Hematopoietic multipotent progenitor cell (in vitro differentiated cells): ENCODE data around the gene CST7. TPM values are rescaled to one million over a fixed set of nuclear protein-coding genes. Genes with fewer than 3 reads are reported as not detected.

Experiments used
- DNase-seq, 3 donors: peaks; one replicate each; pipeline ENCODE4 v3.0.0-alpha.2; 2011 to 2015; ENCODE audit warnings: low read depth in 2 of 3, low spot score in 2 of 3
- total RNA-seq: library from RNA; depleted of rRNA; stranded (reverse); fragments of >200 nt; gene quantifications from one replicate; pipeline ENCODE4 v1.2.3, GENCODE V29; 2012

Gene CST7
- total RNA-seq, 1 donor = 18.6 TPM

DNA sequence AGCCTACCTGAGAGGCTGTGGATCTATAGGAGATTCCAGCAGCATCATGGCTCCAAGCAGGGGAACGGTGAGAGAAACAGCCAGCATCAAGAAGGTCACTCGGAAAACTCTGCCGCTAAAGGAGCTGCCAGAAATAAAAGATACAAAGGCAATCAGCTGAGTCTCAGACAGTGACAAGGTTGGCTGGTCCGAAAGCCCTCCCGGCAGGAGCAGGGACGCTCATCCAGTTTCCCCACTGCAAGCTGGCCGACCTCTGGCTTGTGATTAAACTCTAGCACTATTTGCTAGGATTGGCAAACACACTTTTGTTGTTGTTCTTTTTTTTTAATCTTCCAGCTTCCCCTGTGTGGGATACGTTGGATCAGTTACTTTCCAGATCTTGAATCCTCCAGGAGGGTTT lies 34.8 kb downstream of the CST7 start:
- DNase-seq = no peak

DNA sequence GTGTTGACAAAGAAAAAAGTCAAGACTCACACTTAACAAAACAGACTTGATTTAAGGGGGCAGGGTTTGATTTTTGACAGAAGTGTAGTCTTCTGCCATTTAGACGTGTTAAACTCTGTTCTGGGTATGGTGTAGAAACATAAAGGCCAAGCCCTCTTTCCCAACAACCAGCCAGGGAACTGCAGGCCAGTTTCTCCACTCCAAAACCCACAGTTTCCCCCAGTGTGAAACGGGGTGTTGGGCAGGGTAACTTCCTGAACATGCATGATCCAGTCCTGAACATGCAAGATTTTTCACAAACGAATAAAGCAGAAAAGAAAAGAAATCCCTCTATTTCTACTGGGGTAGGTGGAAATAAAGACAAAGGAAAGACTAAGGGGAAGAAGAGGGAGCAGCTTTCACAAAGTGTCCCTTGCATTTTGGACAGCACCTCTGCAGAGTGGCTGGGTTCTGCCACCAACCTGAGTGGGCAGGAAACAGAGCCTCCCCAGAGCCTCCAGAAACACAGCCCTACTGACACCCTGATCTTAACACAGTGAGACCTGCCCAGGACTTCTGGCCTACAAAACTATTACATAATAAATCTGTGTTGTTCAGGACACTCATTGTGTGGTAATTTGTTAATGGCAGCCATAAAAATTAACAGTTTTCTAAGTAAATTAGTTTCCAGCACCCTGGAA lies 36.0 kb downstream of the CST7 start:
- DNase-seq = no peak

DNA sequence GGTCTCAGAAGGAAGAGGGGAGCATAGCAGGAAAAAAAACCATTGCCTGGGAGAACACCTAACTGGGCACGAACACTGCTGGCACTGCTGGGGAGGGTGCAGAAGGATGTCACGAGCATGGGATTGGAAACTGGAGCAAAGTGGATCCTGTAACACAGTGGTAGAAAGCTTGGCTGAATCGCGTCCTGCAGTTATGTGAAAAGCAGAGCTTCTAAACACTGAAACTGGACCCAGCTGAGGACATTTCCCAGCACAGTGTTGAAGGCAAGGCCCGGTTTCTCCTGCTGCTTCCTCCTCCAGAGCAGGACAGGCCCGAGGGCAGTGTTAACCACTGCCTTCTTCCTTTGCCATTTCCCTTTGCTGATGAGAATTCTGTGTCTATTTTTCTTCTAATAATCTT lies 36.7 kb downstream of the CST7 start:
- no peak for DNase-seq

GRCh38 chr20:24986436-24987015 lies 37.5 kb downstream of the CST7 start:
- DNase-seq = no peak

- DNase-seq = no peak
Observed at GRCh38 chr20:24987244-24987643, 38.2 kb downstream of the CST7 start.

DNA sequence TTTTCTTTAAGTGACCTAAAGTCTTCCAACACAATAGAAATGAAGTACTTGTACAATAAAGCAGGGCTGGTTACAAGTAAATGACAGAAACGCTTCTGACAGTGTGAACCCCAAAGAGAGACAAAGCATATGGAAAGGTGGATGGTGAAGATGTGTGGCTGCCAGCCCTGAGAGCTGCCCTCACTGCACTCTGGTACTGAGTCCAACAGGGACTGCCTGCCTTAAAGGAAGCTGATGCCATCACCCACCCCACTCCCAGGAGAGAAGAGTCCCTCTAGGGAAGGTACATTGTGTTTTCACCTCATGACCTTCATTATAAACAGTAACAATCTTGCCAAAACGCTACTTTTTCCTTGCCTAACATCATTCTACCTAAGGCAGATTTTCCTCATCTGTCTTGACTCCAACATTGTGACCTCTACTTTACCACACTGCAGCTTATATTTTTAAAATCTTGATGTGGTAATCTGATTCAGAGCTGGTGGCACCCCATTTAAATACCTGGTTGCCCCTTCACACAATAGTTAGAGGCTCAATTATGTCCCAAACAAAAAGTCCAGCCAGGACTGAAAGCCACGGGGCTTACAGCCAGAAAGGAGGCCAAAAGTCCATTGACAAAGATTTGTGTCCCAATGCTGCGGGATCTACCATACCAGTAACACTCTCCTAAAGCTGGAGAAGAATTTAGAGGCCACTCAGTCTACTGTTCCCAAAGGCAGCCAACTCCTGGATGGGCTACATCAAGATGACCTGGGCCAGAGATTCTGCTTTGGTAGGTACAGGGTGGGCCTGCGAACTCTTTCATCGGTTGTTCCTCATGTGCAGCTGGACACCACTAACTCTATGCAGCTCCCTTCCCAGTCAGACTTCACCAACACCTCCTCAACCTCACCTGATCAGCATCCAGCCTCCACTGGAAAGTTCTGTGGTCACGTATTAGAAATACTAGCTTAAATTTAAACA lies 39.1 kb downstream of the CST7 start:
- no peak for DNase-seq

GRCh38 chr20:24989162-24989561 lies 40.1 kb downstream of the CST7 start:
- no peak for DNase-seq

GRCh38 chr20:24990810-24991252 lies 41.8 kb downstream of the CST7 start:
- no peak for DNase-seq

DNA sequence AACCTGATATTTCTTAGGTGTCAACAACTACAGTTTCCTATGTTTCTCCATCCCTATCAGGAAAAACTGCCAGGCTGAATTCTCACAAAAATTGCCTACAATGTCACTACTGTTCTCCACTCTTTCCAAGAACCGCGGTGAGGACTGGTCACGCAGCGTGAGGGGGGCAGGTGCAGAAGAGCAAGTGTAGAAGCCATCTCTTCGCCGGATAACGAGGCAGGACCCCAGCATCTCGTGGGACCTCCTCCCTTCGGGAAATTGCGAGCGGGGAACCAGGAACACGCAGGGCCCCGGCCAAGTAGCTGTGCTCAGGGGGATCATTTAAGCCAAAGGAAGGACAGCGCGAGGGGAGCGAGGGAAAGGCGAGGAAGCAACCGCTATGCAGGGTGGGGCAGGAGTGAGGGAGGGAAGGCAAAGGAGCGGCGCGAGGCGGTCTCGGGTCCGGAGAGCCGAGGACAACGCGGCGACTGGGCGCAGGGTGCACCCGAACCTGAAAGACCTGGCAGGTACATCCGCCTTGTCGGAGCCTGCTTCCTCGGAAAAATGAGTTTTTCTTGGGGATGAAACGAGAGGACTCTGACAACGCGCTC lies 42.9 kb downstream of the CST7 start:
- peak in 2 of 3 donors; percentile 12 to 17 for DNase-seq

GRCh38 chr20:24992487-24993205 lies 43.6 kb downstream of the CST7 start, which contains the start of gene APMAP:
APMAP (minus strand) TSS chr20:24992751; CDS start chr20:24992688, 63 bp downstream.
- DNase-seq = peak; percentile 93 to 96 (median 95)

GRCh38 chr20:24993337-24994185 lies 44.5 kb downstream of the CST7 start:
- DNase-seq = peak in 1 of 3 donors; percentile 43

DNA sequence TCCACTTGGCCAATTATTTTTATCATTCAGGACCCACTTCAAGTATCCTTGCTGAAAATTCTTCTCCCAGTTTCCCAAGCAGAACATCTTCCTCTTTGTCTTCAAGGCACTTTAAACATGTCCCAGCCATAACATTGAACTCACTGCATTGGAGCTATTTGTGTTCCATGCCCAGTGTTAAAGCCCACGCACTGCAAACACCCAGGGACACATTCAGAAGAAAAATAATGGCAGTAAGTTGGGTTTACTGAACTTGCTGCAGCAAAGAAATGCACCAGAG lies 45.1 kb downstream of the CST7 start:
- DNase-seq = no peak

- peak; percentile 65 to 89 (median 78) for DNase-seq
Observed at GRCh38 chr20:24994470-24995368, 45.6 kb downstream of the CST7 start.

DNA sequence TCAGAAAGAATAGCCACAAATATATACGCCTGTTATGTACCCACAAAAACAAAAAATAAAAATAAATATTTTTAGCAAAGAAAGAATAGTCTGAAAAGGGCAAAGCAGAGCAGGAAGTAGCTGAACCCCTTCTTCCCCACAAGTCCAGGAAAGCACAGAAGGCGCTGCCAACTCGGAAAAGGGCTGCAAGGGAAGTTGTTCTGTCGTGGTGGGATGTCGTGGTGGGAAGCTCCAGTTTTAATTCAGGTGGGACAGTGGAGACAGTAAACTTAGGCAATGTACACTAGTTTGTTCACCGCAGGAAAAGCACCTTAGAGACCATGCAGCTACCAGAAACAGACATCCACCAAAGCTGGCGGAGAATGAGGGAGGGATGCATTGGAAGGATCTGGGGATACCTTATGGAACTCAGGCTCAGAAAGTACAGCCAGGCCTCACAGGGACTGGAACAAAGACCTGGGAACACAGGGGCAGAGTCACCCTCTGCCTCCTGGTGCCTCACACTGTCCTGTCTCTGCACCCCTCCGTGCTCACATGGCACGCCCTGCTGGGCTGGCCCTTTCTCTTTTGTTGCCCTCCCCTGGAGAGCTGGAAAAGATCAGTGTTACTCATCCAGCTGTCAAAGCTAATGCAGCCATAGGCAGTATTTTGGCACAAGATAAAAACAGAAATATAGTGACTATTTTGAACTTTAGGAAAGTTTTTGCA lies 46.8 kb downstream of the CST7 start:
- no peak for DNase-seq

DNA sequence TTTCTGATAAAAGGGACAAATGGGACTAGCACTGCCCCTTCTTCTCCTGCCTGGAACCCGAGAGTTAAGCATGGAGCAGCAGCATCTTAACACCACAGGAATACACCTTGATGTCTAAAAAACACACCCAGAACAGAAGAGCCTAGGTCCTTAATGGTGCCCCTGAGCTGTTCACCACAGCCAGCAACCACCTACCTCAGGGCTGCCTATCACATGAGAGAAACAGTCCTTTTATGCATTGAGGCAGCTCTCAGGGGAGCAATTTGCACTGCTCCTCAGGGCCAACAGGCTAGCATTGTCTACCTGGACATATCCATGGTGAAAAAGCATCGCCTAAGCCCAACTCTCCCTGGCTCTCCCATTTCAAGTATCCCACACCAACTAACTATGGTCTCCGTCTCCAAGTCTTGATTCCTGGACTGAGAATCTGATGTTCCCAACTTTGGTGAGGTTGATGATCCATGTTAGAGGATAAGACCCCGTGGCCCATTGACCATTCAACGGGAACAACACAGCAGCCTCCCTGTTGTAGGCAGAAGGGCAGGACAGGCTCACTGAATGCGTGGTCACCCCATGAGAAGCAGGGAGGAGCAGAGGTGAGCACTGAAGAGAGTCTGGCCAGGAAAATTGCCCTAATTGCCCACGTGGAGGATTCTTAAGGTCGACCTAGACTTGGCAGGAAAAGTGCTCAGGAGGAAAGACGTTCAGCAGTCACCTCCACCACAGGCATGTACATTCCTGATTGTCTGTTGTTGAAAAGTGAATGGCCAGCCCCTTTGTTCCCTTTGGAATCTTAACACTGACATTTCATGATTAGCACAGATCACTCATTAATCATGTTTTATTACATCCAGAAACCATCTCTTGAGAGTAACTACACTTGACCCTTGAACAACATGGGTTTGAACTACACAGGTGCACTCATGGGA lies 47.6 kb downstream of the CST7 start:
- DNase-seq = no peak

GRCh38 chr20:24998121-24998520 lies 49.1 kb downstream of the CST7 start:
- no peak for DNase-seq
